SK-N-SH (cell line): ENCODE results near the gene MTCL3.

Source experiments
- CTCF ChIA-PET: fragments of 300-600, 350-600 bp; formaldehyde crosslinking; extraction: SDS; loops from one replicate; lab custom pipeline; 2021; lab: Yijun Ruan, JAX
- POLR2A ChIA-PET: fragments of 350-600 bp; sonication (Branson Sonifier 250); formaldehyde crosslinking; extraction: SDS; loops from one replicate; lab custom pipeline; 2020; ENCODE audit warnings: antibody characterized with exemption, inconsistent platforms; lab: Yijun Ruan, JAX
- DNase-seq: peaks from one replicate; pipeline ENCODE4 v3.0.0; 2012
- H2AFZ ChIP-seq: fragments of 200-600 bp; sonication (generic); 2 replicates; pipeline ENCODE4 v1.8.1; 2016; ENCODE audit warnings: antibody characterized with exemption, mild to moderate bottlenecking, low read depth
- H3F3A ChIP-seq: fragments of 200-600 bp; sonication (generic); replicated peaks from 2 replicates; pipeline ENCODE3; 2016; ENCODE audit warnings: antibody characterized with exemption, mild to moderate bottlenecking; ENCODE audit not compliant: insufficient read depth
- H3K27ac ChIP-seq, 2 experiments: fragments of 200-500 bp in 1 of 2; fragments of 200-600 bp in 1 of 2; sonication (Bioruptor generic) in 1 of 2; sonication (generic), shearing (Covaris generic) in 1 of 2; 2 replicates each; pipeline versions ENCODE4 v1.5.1 to v1.6.1; 2014 to 2016; ENCODE audit warnings: low read depth in 2 of 2, inconsistent platforms in 1 of 2, low read length in 1 of 2, mild to moderate bottlenecking in 1 of 2, mixed read lengths in 1 of 2
- H3K27me3 ChIP-seq: fragments of 200-600 bp; sonication (generic), shearing (Covaris generic); 2 replicates; pipeline ENCODE4 v1.6.1; 2016; ENCODE audit warnings: mixed run types; ENCODE audit not compliant: insufficient read depth
- H3K36me3 ChIP-seq, 2 experiments: fragments of 200-500 bp in 1 of 2; fragments of 200-600 bp in 1 of 2; sonication (Bioruptor generic) in 1 of 2; sonication (generic) in 1 of 2; replicated peaks in 1 of 2; 2 replicates each; pipeline versions ENCODE3 to v1.5.1; 2014 to 2016; ENCODE audit warnings: low read length in 1 of 2, mild to moderate bottlenecking in 1 of 2; ENCODE audit not compliant: insufficient read depth in 2 of 2, control insufficient read depth in 1 of 2
- H3K4me1 ChIP-seq, 2 experiments: fragments of 200-500 bp in 1 of 2; fragments of 200-600 bp in 1 of 2; sonication (Bioruptor generic) in 1 of 2; sonication (generic), shearing (Covaris generic) in 1 of 2; 2 replicates each; pipeline versions ENCODE4 v1.5.1 to v1.6.1; 2014 to 2016; ENCODE audit warnings: low read depth in 1 of 2, low read length in 1 of 2, mixed run types in 1 of 2; ENCODE audit not compliant: insufficient read depth in 2 of 2, control insufficient read depth in 1 of 2
- H3K4me2 ChIP-seq: fragments of 200-600 bp; sonication (generic), shearing (Covaris generic); 2 replicates; pipeline ENCODE4 v1.6.1; 2017; ENCODE audit warnings: mixed run types
- H3K4me3 ChIP-seq, 2 experiments: fragments of 200-500 bp in 1 of 2; fragments of 200-600 bp in 1 of 2; sonication (Bioruptor generic) in 1 of 2; sonication (generic), shearing (Covaris generic) in 1 of 2; 2 replicates each; pipeline versions ENCODE4 v1.5.1 to v1.8.1; 2014 to 2016; ENCODE audit warnings: low read depth in 2 of 2, inconsistent platforms in 1 of 2, low read length in 1 of 2, mild to moderate bottlenecking in 1 of 2, mixed read lengths in 1 of 2, moderate library complexity in 1 of 2
- H3K79me2 ChIP-seq: fragments of 200-600 bp; sonication (generic); 2 replicates; pipeline ENCODE4 v1.8.1; 2017; ENCODE audit warnings: mild to moderate bottlenecking; ENCODE audit not compliant: insufficient read depth
- H3K9ac ChIP-seq: fragments of 200-600 bp; sonication (generic); 2 replicates; pipeline ENCODE4 v1.6.1; 2017; ENCODE audit warnings: mixed run types
- H3K9me2 ChIP-seq: fragments of 200-600 bp; sonication (generic); 2 replicates; pipeline ENCODE4 v1.6.1; 2017; ENCODE audit warnings: mixed run types
- H3K9me3 ChIP-seq: fragments of 200-600 bp; sonication (generic); 2 replicates; pipeline ENCODE4 v1.6.1; 2017; ENCODE audit warnings: mixed run types, mild to moderate bottlenecking, moderate library complexity
- H4K20me1 ChIP-seq: fragments of 200-600 bp; sonication (generic); 2 replicates; pipeline ENCODE4 v1.6.1; 2017; ENCODE audit warnings: mild to moderate bottlenecking, mixed run types; ENCODE audit not compliant: insufficient read depth
- CHD2 ChIP-seq: fragments of 150-350 bp; IDR thresholded peaks from 2 replicates; pipeline ENCODE4 v1.6.1; 2018; ENCODE audit warnings: low read length; ENCODE audit not compliant: partially characterized antibody
- GABPA ChIP-seq: IDR thresholded peaks from 2 replicates; pipeline ENCODE4 v1.4.0; 2012; ENCODE audit warnings: low read depth, mild to moderate bottlenecking
- MEF2A ChIP-seq: IDR thresholded peaks from 2 replicates; pipeline ENCODE4 v1.4.0; 2012; ENCODE audit warnings: low read depth, borderline replicate concordance
- POLR2AphosphoS5 ChIP-seq: IDR thresholded peaks from 2 replicates; pipeline ENCODE4 v1.6.1; 2012; ENCODE audit warnings: low read depth, low read length
- RCOR1 ChIP-seq: fragments of 150-350 bp; IDR thresholded peaks from 2 replicates; pipeline ENCODE4 v1.6.1; 2017; ENCODE audit warnings: antibody characterized with exemption, low read length
- REST ChIP-seq: IDR thresholded peaks from 2 replicates; pipeline ENCODE4 v1.6.1; 2012; ENCODE audit warnings: mild to moderate bottlenecking, low read depth, low read length, moderate library complexity
- RFX5 ChIP-seq: IDR thresholded peaks from 2 replicates; pipeline ENCODE4 v1.6.1; 2012; ENCODE audit warnings: mild to moderate bottlenecking, improper control_type of control experiment, low read length
- SIN3A ChIP-seq: IDR thresholded peaks from 2 replicates; pipeline ENCODE4 v1.6.1; 2012; ENCODE audit warnings: low read depth, mild to moderate bottlenecking, low read length, moderate library complexity, borderline replicate concordance
- WGBS: methylation state at CpG from one replicate; pipeline ENCODE4 v1.1.6; 2017; ENCODE audit warnings: low lambda C conversion rate; 5-methylcytosine and 5-hydroxymethylcytosine counted together

Gene MTCL3

GRCh38 chr6:127522714-127523113 lies 3.6 kb upstream of the MTCL3 start:
- WGBS: 19% methylated on average over 1 of the region's 1 CpG
- Histone ChIP-seq H3K9me3 (no peaks in the 10 kb centered on the region), H3K79me2 (peaks cover 2% of the 10 kb centered on the region), H3K4me3 (no peak overlapping the region), H3K4me2 (no peak overlapping the region), H3K9ac (no peak overlapping the region), H2AFZ (no peak overlapping the region), H4K20me1 (no peaks in the 10 kb centered on the region), H3K27ac (no peak overlapping the region), H3K36me3 (no peaks in the 10 kb centered on the region), H3K9me2 (0 out of 2 replicates have a peak, but pooled peaks cover 4% of the 10 kb centered on the region), H3K27me3 (no peaks in the 10 kb centered on the region; the same call in 1 of the 2 replicates), H3F3A (peaks cover 8% of the 10 kb centered on the region), H3K4me1 (peaks cover 0 to 5% of the 10 kb centered on the region in 2 experiments; a peak in 2 of 4 replicates)
- ChIA-PET POLR2A (no interaction called here), CTCF (interaction anchor here (1.0 to 12.5 kb wide), 2 partner anchors 10 to 21 kb away, joined by 3 to 163 read pairs; no protein-coding TSS in a partner anchor)
- TF ChIP-seq RCOR1 (no peak), GABPA (no peak), POLR2AphosphoS5 (no peak), MEF2A (no peak), REST (no peak), RFX5 (no peak), SIN3A (no peak)
- no peak for DNase-seq

GRCh38 chr6:127520066-127520465 lies 931 bp upstream of the MTCL3 start:
- WGBS: 15% methylated on average over 2 of the region's 2 CpGs
- H3K9me2 ChIP-seq: 0 out of 2 replicates have a peak, but pooled peaks cover 4% of the 10 kb centered on the region
- H2AFZ ChIP-seq: no peak overlapping the region; the same call in 1 of the 2 replicates
- ChIA-PET CTCF (interaction anchor here (1.0 to 12.5 kb wide), 7 partner anchors 9 to 254 kb away, joined by 3 to 163 read pairs (median 5); partner anchors contain the start of gene RNF146), POLR2A (interaction anchor here (1.2 to 2.3 kb wide), 4 partner anchors 8 to 253 kb away, joined by 3 to 14 read pairs (median 4); partner anchors contain the start of gene RNF146)
- no peaks in the 10 kb centered on the region for H4K20me1 ChIP-seq
- H3K4me3 ChIP-seq: peak overlapping the region; percentile 68 to 76; a peak in 2 of 4 replicates
- DNase-seq: no peak
- no peak overlapping the region for H3K9ac ChIP-seq
- peak overlapping the region; percentile 85; the same call in 1 of the 2 replicates for H3K4me2 ChIP-seq
- no peaks in the 10 kb centered on the region for H3K36me3 ChIP-seq
- H3K27ac ChIP-seq: peak overlapping the region; percentile 71 to 98; a peak in 2 of 4 replicates
- H3K4me1 ChIP-seq: peaks cover 4 to 7% of the 10 kb centered on the region in 2 experiments; a peak in 3 of 4 replicates
- no peaks in the 10 kb centered on the region for H3K9me3 ChIP-seq
- H3K79me2 ChIP-seq: peaks cover 6% of the 10 kb centered on the region
- H3K27me3 ChIP-seq: no peaks in the 10 kb centered on the region
- H3F3A ChIP-seq: peaks cover 16% of the 10 kb centered on the region
- TF ChIP-seq REST (peak; percentile 99), CHD2 (no peak)
